M059J (cell line): ENCODE data around the gene TMEM151B. TPM values are rescaled to one million over a fixed set of nuclear protein-coding genes. Genes with fewer than 3 reads are reported as not detected.
A peak's percentile ranks its signal among the peaks of the same experiment; 100 is the strongest.
"Not testable (repeated sequence)": the region's sequence is repeated elsewhere in the genome, so short reads cannot be mapped to it uniquely, and the experiment has no call there.

Experiments used
- DNase-seq: peaks from one replicate; pipeline ENCODE4 v3.0.0-alpha.2; 2012; ENCODE audit warnings: low read depth
- total RNA-seq: library from RNA; depleted of rRNA; stranded (reverse); fragments of >200 nt; shearing (Covaris generic); gene quantifications from 2 replicates; pipeline ENCODE4 v1.2.3, GENCODE V29; 2014

Gene TMEM151B
- total RNA-seq, 1 experiment from 2014 or later: not detected

DNA sequence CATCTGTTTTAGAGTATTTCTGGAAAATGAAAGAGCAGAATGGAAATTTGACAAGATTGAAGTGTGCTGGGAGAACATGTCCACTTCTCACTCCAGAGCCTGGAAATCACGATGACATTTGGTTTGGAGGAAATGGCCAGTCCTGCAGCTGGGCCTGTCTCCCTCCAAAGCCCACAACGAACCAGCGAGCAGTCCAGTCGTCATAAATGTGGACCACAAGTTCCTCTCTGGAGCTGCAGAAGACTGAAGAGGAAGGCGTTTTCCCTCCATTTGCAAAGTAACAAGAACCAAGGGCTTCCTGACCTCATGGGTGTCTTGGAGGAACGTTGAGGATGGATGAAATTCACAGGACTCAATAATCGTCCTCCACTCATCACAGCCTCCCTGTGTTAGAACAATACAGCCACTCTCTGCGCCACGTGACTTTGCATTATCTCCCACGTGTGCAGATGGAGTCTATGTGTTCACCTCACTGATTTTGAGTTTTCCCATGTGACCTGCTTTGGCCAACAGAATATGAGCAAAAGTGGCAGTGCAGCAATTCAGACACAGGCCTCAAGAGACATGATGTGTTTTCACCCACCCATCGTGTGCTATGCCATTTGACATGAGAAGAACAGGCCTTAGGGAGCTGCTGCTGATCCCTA is 63.1 kb downstream of the TMEM151B start:
- no peak for DNase-seq

DNA sequence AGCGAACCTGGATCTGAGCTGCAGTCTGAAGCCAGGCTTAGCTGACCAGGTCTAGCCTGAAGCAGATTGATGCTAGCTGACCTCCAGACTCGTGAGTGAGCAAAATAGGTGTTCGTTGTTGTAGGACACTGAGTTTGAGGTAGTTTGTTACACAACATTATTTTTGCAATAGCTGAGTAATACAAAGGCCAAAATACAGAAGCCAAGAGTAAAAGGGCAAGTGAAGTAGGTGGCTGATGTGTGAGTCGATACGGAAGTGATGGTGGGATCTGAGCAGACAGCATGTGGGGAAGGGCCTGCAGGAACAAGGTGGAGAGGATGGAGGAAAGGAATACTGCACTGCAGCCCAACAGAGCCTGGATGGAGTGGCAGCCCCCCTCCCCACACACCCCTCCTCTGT is 63.7 kb downstream of the TMEM151B start:
- DNase-seq: no peak

- no peak for DNase-seq
These were observed 65.4 kb downstream of the TMEM151B start for GRCh38 chr6:44335631-44336030.

- peak; percentile 68 for DNase-seq
These were observed 68.2 kb downstream of the TMEM151B start for GRCh38 chr6:44338228-44339122.

DNA sequence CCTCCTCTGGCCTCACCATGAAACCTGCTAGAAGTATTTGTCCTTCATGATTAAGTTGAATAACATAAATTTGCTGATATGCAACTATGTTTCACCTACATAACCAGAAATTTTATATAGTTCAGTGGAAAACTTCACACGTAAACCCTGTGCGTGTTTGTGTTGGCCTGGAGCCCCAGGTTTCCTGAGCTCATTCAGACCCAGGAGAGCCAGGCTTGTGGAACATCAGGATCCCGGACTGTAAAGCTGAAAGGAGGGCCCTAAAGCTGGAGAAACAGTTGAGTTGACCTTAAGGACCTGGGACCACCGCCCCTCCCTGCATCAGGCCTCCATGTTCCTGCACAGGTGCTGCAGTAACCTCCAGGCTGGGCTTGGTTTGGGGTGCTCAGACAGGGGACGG is 69.1 kb downstream of the TMEM151B start:
- no peak for DNase-seq

DNA sequence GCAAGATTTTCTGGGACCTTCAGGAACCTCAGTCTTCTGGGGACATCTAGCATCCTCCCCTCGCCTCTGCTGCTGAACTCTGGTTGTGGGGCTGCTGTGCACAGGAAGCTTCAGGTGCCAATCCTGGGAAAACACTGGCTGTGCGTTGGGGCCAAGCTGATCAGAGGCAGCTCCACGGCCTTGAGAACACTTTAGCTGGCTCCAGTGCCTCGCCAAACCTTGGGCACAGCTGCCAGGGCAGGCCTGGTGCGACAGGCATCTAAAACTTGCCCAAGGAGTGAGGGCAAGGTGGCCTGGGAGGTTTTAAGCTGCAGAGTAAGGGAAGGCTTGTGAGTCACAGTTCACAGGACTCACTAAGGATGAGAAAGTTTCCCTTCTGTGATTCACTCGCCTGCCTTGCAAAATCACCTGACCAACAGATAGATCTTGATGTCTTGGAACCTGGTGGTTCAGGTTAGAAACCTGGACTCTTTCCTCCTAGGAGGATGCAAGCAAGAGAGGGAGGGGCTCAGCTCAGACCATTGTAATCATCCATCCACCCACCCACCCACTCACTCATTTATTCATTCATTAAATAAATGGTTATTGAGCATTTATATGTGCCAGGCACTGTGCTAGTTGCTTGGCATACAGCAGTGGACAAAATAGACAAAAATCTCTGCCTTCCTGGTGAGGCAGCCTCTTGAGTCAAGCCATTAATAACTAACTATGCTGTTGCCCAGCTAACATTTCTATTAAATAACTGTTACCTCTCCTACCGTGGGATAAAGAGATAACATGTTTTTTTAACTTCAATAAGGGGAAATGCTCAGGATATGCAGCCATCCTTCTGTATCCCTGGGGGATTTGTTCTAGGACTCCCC is 69.7 kb downstream of the TMEM151B start:
- DNase-seq: peak; percentile 78

- no peak for DNase-seq
These were observed 71.0 kb downstream of the TMEM151B start for GRCh38 chr6:44341095-44341890.

DNA sequence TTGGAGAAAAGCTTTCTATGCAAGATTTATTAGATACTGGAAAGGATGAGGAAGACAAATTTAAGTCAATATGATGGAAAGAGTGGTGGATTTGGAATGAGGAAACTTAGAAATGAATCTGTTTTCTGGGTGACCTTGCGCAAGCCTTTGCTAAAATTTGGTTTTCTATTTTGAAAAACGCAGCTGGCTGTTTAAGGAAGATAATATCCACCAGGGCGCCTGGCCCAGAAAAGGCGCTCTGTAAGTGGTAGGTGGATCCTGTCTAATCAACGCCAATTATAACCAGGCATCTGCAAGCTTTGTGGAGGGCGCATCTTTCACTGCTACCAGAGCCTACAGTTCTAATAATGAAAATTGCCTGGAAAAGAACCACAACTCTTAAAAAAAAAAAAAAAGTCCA is 71.8 kb downstream of the TMEM151B start:
- no peak for DNase-seq

- DNase-seq: peak; percentile 46
These were observed 72.2 kb downstream of the TMEM151B start, which contains the start of gene SPATS1 for GRCh38 chr6:44342489-44342888. Gene SPATS1, plus strand, starts transcription at chr6:44342650. Its CDS starts 446 bp downstream, at chr6:44343096.

- DNase-seq: not testable (repeated sequence)
These were observed 76.6 kb downstream of the TMEM151B start for GRCh38 chr6:44346818-44347217.

- DNase-seq: peak; percentile 35
These were observed 79.8 kb downstream of the TMEM151B start for GRCh38 chr6:44349904-44350649.

- not testable (repeated sequence) for DNase-seq
These were observed 80.4 kb downstream of the TMEM151B start for GRCh38 chr6:44350650-44350994.

- no peak for DNase-seq
These were observed 82.0 kb downstream of the TMEM151B start for GRCh38 chr6:44352259-44352658.

- DNase-seq: peak; percentile 58
These were observed 83.1 kb downstream of the TMEM151B start for GRCh38 chr6:44353336-44353735.

- DNase-seq: no peak
These were observed 85.4 kb downstream of the TMEM151B start for GRCh38 chr6:44355640-44356039.

GRCh38 chr6:44356487-44356886 is 86.2 kb downstream of the TMEM151B start:
- DNase-seq: no peak
